ENCODE results near the gene KCNK6. TPM values are rescaled to one million over a fixed set of nuclear protein-coding genes. Genes with fewer than 3 reads are reported as not detected.
A peak's percentile ranks its signal among the peaks of the same experiment; 100 is the strongest.

The KCNK6 gene
- total RNA-seq, 6 experiments from 2014 or later: 2.6 to 9.2 (median 2.9) TPM

GRCh38 chr19:38378866-38379265 lies 59.2 kb downstream of the KCNK6 start:
- Mint-ChIP-seq H3K4me1 (ENCODE audit: low read depth) (peaks cover 28% of the 10 kb centered on the region), H3K27ac (peak overlapping the region; percentile 61; the same call in 1 of the 2 replicates), H3K4me3 (peak overlapping the region; percentile 28; the same call in 1 of the 2 replicates), H3K36me3 (ENCODE audit: low read depth) (peaks cover 32% of the 10 kb centered on the region), H3K27me3 (ENCODE audit: insufficient read depth) (peaks cover 4% of the 10 kb centered on the region), H3K9me3 (no peaks in the 10 kb centered on the region)
- TF ChIP-seq CTCF (IDR thresholded peaks at IDR 0.05): no peak
- no peak for DNase-seq

- Mint-ChIP-seq H3K4me1 (ENCODE audit: low read depth) (peaks cover 20% of the 10 kb centered on the region), H3K27ac (no peak overlapping the region), H3K4me3 (no peak overlapping the region), H3K27me3 (ENCODE audit: insufficient read depth) (peaks cover 10% of the 10 kb centered on the region), H3K9me3 (no peaks in the 10 kb centered on the region), H3K36me3 (ENCODE audit: low read depth) (peaks cover 32% of the 10 kb centered on the region)
- TF ChIP-seq CTCF (IDR thresholded peaks at IDR 0.05): no peak
- DNase-seq: no peak
These were observed 61.5 kb downstream of the KCNK6 start for GRCh38 chr19:38381138-38381537.

Other genes starting within 250 kb of the KCNK6 start
- 1 to 10 TPM; 3.3 to 6.6 (median 5.7) TPM for gene DPF1, start 95.6 kb upstream of the KCNK6 start, total RNA-seq (2021; fragmentation: NEBNext Ultra II Directional; extraction: Animal tissue kit (Norgen Biotek cat#: 25700))
- gene PPP1R14A, start 63.5 kb upstream of the KCNK6 start, total RNA-seq (2021; fragmentation: NEBNext Ultra II Directional; extraction: Animal tissue kit (Norgen Biotek cat#: 25700)): under 1 TPM in 2 of 6 experiments, not detected in 4; 0.35 to 0.81 TPM
- 1 to 10 TPM in 3 of 6 experiments, under 1 TPM in 3; 0.76 to 4.1 (median 0.98) TPM for gene SPINT2, start 55.3 kb upstream of the KCNK6 start, total RNA-seq (2021; fragmentation: NEBNext Ultra II Directional; extraction: Animal tissue kit (Norgen Biotek cat#: 25700))
- not detected for gene C19orf33, start 15.6 kb upstream of the KCNK6 start, total RNA-seq (2021; fragmentation: NEBNext Ultra II Directional; extraction: Animal tissue kit (Norgen Biotek cat#: 25700))
- gene YIF1B, start 3.9 kb upstream of the KCNK6 start, total RNA-seq (2021; fragmentation: NEBNext Ultra II Directional; extraction: Animal tissue kit (Norgen Biotek cat#: 25700)): 10 to 100 TPM; 80.8 to 98.5 (median 86.6) TPM
- under 1 TPM in 5 of 6 experiments, not detected in 1; 0.14 to 0.66 (median 0.25) TPM for gene CATSPERG, start 16.0 kb downstream of the KCNK6 start, total RNA-seq (2021; fragmentation: NEBNext Ultra II Directional; extraction: Animal tissue kit (Norgen Biotek cat#: 25700))
- gene PSMD8, start 54.7 kb downstream of the KCNK6 start, total RNA-seq (2021; fragmentation: NEBNext Ultra II Directional; extraction: Animal tissue kit (Norgen Biotek cat#: 25700)): 100 to 1,000 TPM; 229 to 298 (median 259) TPM
- 1 to 10 TPM; 1.7 to 3.2 (median 2.2) TPM for gene GGN, start 68.2 kb downstream of the KCNK6 start, total RNA-seq (2021; fragmentation: NEBNext Ultra II Directional; extraction: Animal tissue kit (Norgen Biotek cat#: 25700))
- 10 to 100 TPM; 11.7 to 15.3 (median 13.1) TPM for gene SPRED3, start 68.9 kb downstream of the KCNK6 start, total RNA-seq (2021; fragmentation: NEBNext Ultra II Directional; extraction: Animal tissue kit (Norgen Biotek cat#: 25700))
- 10 to 100 TPM; 12.5 to 16.9 (median 15.6) TPM for gene FAM98C, start 83.2 kb downstream of the KCNK6 start, total RNA-seq (2021; fragmentation: NEBNext Ultra II Directional; extraction: Animal tissue kit (Norgen Biotek cat#: 25700))
- gene RASGRP4, start 106.4 kb downstream of the KCNK6 start, total RNA-seq (2021; fragmentation: NEBNext Ultra II Directional; extraction: Animal tissue kit (Norgen Biotek cat#: 25700)): not detected
- not detected for gene RYR1, start 113.8 kb downstream of the KCNK6 start, total RNA-seq (2021; fragmentation: NEBNext Ultra II Directional; extraction: Animal tissue kit (Norgen Biotek cat#: 25700))